Measurements from ENCODE around the gene TDRKH. TPM values are rescaled to one million over a fixed set of nuclear protein-coding genes. Genes with fewer than 3 reads are reported as not detected.

The TDRKH gene
- total and polyA plus RNA-seq, 2 of the 13 experiments (the other 11 are each of a cell fraction or from before 2014, with no cell fraction given) = 3.9 to 5.4 TPM

DNA sequence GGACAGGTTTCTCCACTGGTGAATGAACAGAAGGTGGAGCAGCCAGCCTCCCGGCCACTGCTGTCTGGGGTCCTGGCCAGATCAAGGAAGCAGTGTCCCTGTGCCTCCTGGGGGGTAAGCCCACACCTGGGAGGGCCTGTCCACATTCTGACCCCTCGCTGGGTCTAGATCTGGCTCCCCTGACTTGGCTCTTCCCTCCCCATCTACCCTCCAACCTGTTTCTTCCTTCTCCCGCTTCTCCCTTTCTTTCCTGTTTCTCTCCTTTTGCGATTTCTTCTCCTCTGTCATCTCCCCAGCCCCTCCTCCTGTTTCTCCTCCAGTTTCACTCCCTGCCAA lies 40.9 kb upstream of the TDRKH start (continued):
- no peak for TF ChIP-seq PHB2 (IDR thresholded peaks at IDR 0.05; ENCODE audit: partially characterized antibody)
- no peak for TF ChIP-seq MTF2 (CRISPR knock-in tag; IDR thresholded peaks at IDR 0.05; ENCODE audit: borderline replicate concordance)
- no peak for TF ChIP-seq ZNF441 (CRISPR knock-in tag; IDR thresholded peaks at IDR 0.05; ENCODE audit: borderline replicate concordance)
- TF ChIP-seq, protein P1, sequence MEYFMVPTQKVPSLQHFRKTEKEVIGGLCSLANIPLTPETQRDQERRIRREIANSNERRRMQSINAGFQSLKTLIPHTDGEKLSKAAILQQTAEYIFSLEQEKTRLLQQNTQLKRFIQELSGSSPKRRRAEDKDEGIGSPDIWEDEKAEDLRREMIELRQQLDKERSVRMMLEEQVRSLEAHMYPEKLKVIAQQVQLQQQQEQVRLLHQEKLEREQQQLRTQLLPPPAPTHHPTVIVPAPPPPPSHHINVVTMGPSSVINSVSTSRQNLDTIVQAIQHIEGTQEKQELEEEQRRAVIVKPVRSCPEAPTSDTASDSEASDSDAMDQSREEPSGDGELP (IDR thresholded peaks at IDR 0.05; ENCODE audit: borderline replicate concordance, low read depth) = no peak; the same call in 1 of the 2 replicates
- TF ChIP-seq, protein P2, sequence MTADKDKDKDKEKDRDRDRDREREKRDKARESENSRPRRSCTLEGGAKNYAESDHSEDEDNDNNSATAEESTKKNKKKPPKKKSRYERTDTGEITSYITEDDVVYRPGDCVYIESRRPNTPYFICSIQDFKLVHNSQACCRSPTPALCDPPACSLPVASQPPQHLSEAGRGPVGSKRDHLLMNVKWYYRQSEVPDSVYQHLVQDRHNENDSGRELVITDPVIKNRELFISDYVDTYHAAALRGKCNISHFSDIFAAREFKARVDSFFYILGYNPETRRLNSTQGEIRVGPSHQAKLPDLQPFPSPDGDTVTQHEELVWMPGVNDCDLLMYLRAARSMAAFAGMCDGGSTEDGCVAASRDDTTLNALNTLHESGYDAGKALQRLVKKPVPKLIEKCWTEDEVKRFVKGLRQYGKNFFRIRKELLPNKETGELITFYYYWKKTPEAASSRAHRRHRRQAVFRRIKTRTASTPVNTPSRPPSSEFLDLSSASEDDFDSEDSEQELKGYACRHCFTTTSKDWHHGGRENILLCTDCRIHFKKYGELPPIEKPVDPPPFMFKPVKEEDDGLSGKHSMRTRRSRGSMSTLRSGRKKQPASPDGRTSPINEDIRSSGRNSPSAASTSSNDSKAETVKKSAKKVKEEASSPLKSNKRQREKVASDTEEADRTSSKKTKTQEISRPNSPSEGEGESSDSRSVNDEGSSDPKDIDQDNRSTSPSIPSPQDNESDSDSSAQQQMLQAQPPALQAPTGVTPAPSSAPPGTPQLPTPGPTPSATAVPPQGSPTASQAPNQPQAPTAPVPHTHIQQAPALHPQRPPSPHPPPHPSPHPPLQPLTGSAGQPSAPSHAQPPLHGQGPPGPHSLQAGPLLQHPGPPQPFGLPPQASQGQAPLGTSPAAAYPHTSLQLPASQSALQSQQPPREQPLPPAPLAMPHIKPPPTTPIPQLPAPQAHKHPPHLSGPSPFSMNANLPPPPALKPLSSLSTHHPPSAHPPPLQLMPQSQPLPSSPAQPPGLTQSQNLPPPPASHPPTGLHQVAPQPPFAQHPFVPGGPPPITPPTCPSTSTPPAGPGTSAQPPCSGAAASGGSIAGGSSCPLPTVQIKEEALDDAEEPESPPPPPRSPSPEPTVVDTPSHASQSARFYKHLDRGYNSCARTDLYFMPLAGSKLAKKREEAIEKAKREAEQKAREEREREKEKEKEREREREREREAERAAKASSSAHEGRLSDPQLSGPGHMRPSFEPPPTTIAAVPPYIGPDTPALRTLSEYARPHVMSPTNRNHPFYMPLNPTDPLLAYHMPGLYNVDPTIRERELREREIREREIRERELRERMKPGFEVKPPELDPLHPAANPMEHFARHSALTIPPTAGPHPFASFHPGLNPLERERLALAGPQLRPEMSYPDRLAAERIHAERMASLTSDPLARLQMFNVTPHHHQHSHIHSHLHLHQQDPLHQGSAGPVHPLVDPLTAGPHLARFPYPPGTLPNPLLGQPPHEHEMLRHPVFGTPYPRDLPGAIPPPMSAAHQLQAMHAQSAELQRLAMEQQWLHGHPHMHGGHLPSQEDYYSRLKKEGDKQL (CRISPR knock-in tag; IDR thresholded peaks at IDR 0.05; ENCODE audit: low read depth) = no peak
- no peak for TF ChIP-seq ZNF740 (CRISPR knock-in tag; IDR thresholded peaks at IDR 0.05)
- TF ChIP-seq ZFP36L1 (CRISPR knock-in tag; IDR thresholded peaks at IDR 0.05) = 0 out of 2 replicates have a peak, but pooled peaks have one; percentile 8
- no peak for TF ChIP-seq ONECUT2 (CRISPR knock-in tag; IDR thresholded peaks at IDR 0.05)
- TF ChIP-seq ZNF101 (CRISPR knock-in tag; IDR thresholded peaks at IDR 0.05; ENCODE audit: borderline replicate concordance, low read depth) = no peak
- no peak for TF ChIP-seq HNF1B (CRISPR knock-in tag; IDR thresholded peaks at IDR 0.05)
- TF ChIP-seq, protein P3, sequence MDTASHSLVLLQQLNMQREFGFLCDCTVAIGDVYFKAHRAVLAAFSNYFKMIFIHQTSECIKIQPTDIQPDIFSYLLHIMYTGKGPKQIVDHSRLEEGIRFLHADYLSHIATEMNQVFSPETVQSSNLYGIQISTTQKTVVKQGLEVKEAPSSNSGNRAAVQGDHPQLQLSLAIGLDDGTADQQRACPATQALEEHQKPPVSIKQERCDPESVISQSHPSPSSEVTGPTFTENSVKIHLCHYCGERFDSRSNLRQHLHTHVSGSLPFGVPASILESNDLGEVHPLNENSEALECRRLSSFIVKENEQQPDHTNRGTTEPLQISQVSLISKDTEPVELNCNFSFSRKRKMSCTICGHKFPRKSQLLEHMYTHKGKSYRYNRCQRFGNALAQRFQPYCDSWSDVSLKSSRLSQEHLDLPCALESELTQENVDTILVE (CRISPR knock-in tag; IDR thresholded peaks at IDR 0.05) = no peak
- TF ChIP-seq, protein P4, sequence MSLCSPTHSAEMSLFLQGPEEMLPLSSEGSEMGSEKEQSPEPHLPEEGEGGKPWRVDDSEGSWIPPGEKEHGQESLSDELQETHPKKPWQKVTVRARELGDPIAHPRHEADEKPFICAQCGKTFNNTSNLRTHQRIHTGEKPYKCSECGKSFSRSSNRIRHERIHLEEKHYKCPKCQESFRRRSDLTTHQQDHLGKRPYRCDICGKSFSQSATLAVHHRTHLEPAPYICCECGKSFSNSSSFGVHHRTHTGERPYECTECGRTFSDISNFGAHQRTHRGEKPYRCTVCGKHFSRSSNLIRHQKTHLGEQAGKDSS (CRISPR knock-in tag; IDR thresholded peaks at IDR 0.05; ENCODE audit: borderline replicate concordance, low read depth) = peak; percentile 15; the same call in 1 of the 2 replicates
- no peak for TF ChIP-seq PLRG1 (conservative IDR thresholded peaks at IDR 0.05)
- no peak for TF ChIP-seq ZNF737 (CRISPR knock-in tag; IDR thresholded peaks at IDR 0.05; ENCODE audit: borderline replicate concordance)
- no peak for TF ChIP-seq E2F5 (CRISPR knock-in tag; conservative IDR thresholded peaks at IDR 0.05)
- TF ChIP-seq KDM5A (IDR thresholded peaks at IDR 0.05; ENCODE audit: borderline replicate concordance, low read length) = no peak
